T-cell (primary cell): ENCODE measurements around the gene RAP1GDS1. TPM values are rescaled to one million over a fixed set of nuclear protein-coding genes. Genes with fewer than 3 reads are reported as not detected.

ENCODE experiments used
- ATAC-seq, 4 experiments: fragments of 200-7000 bp in 3 of 4; fragments of 150-1000 bp in 1 of 4; cut with Tn5 transposase; replicated peaks in 1 of 4; 1 replicate in 3 of 4; 2 replicates in 1 of 4; pipeline ENCODE4 v1.10.0; 2021; ENCODE audit warnings: moderate library complexity in 3 of 4, mild to moderate bottlenecking in 2 of 4, moderate number of reproducible peaks in 1 of 4
- CTCF ChIA-PET, 2 donors: fragments of 300-600 bp; sonication (Branson Sonifier 250); formaldehyde crosslinking; loops; one replicate each; lab custom pipeline; 2022; ENCODE audit warnings: antibody characterized with exemption in 2 of 2; lab: Charles Lee
- POLR2A ChIA-PET, 2 donors: fragments of 300-600 bp; sonication (Branson Sonifier 250); formaldehyde crosslinking; loops; one replicate each; lab custom pipeline; 2022; ENCODE audit warnings: antibody characterized with exemption in 2 of 2; lab: Charles Lee
- DNase-seq, 35 experiments: peaks; one replicate each; pipeline versions ENCODE4 v3.0.0 to v3.0.0-alpha.2; 2013 to 2023
- H3K27ac ChIP-seq: one replicate; pipeline ENCODE4 v1.5.1; 2013; ENCODE audit warnings: low read length
- H3K27me3 ChIP-seq, 2 experiments: replicated peaks in 1 of 2; 1 replicate in 1 of 2; 2 replicates in 1 of 2; pipeline versions ENCODE4 v1.6.1 to v1.7.0; 2013; ENCODE audit warnings: low read length in 1 of 2, mixed read lengths in 1 of 2; ENCODE audit not compliant: control insufficient read depth in 2 of 2, insufficient read depth in 2 of 2; ENCODE audit errors: extremely low read depth in 1 of 2
- H3K36me3 ChIP-seq, 2 donors: 1 replicate in 1 of 2; 2 replicates in 1 of 2; pipeline versions ENCODE4 v1.6.1 to v1.7.0; 2013; ENCODE audit warnings: low read length in 1 of 2; ENCODE audit not compliant: control insufficient read depth in 2 of 2, insufficient read depth in 1 of 2; ENCODE audit errors: extremely low read depth in 1 of 2
- H3K4me1 ChIP-seq, 2 experiments: 1 replicate in 1 of 2; 2 replicates in 1 of 2; pipeline versions ENCODE4 v1.6.1 to v1.7.0; 2013; ENCODE audit warnings: low read length in 2 of 2, mixed read lengths in 1 of 2; ENCODE audit not compliant: insufficient read depth in 2 of 2, control insufficient read depth in 1 of 2; ENCODE audit errors: extremely low read depth in 1 of 2
- H3K4me3 ChIP-seq, 2 donors: 1 replicate in 1 of 2; 2 replicates in 1 of 2; pipeline versions ENCODE4 v1.5.1 to v1.7.0; 2013; ENCODE audit warnings: mild to moderate bottlenecking in 2 of 2, low read length in 1 of 2, moderate library complexity in 1 of 2; ENCODE audit not compliant: control insufficient read depth in 1 of 2; ENCODE audit errors: extremely low read depth in 1 of 2
- H3K9me3 ChIP-seq: 2 replicates; pipeline ENCODE4 v1.7.0; 2013
- H3K27ac Mint-ChIP-seq, 2 donors: one replicate each; pipeline ENCODE4 v1.8.0; 2020 to 2021; ENCODE audit warnings: mild to moderate bottlenecking in 2 of 2, mixed read lengths in 2 of 2
- H3K27me3 Mint-ChIP-seq, 2 donors: one replicate each; pipeline ENCODE4 v1.8.0; 2021 to 2022; ENCODE audit warnings: mixed read lengths in 2 of 2
- H3K36me3 Mint-ChIP-seq: one replicate; pipeline ENCODE4 v1.8.0; 2021; ENCODE audit warnings: mixed read lengths
- H3K4me1 Mint-ChIP-seq, 3 donors: one replicate each; pipeline ENCODE4 v1.8.0; 2020 to 2022; ENCODE audit warnings: mixed read lengths in 3 of 3, mild to moderate bottlenecking in 1 of 3
- H3K4me3 Mint-ChIP-seq, 3 donors: one replicate each; pipeline ENCODE4 v1.8.0; 2020 to 2022; ENCODE audit warnings: mild to moderate bottlenecking in 3 of 3, mixed read lengths in 3 of 3, moderate library complexity in 3 of 3
- H3K9me3 Mint-ChIP-seq, 3 donors: one replicate each; pipeline ENCODE4 v1.8.0; 2020 to 2022; ENCODE audit warnings: mixed read lengths in 3 of 3
- WGBS: methylation state at CpG from one replicate; pipeline ENCODE4 v1.1.5; 2013; ENCODE audit warnings: missing lambda C conversion rate; ENCODE audit not compliant: insufficient coverage; 5-methylcytosine and 5-hydroxymethylcytosine counted together
- total RNA-seq, 35 experiments: library from RNA in 6 of 35; stranded (reverse) in 6 of 35; fragments of 120-200 nt in 1 of 35; gene quantifications; one replicate each; pipeline versions ENCODE4 v1.2.1 to v1.2.4 and lab custom pipeline; 2013 to 2026

The RAP1GDS1 gene
- total RNA-seq, 5 donors from 2014 or later (not counting 1 experiment from before 2014, with no cell fraction given), result 37.6 to 43.8 (median 39.7) TPM

DNA sequence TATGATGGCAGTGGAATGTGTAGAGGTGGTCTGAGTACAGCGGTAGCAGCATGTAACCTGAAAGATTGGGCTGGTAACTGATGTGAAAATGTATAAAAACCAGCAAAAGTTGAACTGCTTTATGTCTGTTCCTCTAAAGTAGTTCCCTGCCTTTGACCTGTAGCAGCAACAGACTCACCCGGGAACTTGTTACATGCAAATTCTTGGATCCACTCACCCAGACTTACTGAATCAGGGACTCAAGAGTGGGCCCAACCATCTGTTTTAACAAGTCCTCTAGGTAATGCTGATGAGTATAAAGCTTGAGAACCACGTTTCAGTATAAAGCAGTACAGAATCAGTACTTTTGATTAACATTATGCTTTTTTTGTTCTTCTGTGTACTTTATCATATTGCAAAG lies 84.7 kb downstream of the RAP1GDS1 start:
- Mint-ChIP-seq H3K4me3 (no peak overlapping the region), H3K27me3 (no peaks in the 10 kb centered on the region), H3K9me3 (peaks cover 0 to 8% (median 0%) of the 10 kb centered on the region in 3 donors), H3K27ac (no peak overlapping the region), H3K36me3 (peaks cover 53% of the 10 kb centered on the region), H3K4me1 (peaks cover 2 to 10% (median 7%) of the 10 kb centered on the region in 3 donors)
- no peaks in the 10 kb centered on the region for H3K9me3 ChIP-seq
- no peak for ATAC-seq
- WGBS, result 100% methylated on average over 1 of the region's 3 CpGs
- H3K4me1 ChIP-seq, result no peaks in the 10 kb centered on the region
- peaks cover 0 to 12% of the 10 kb centered on the region in 2 donors for H3K36me3 ChIP-seq
- no peak for DNase-seq
- H3K27me3 ChIP-seq, result no peaks in the 10 kb centered on the region
- POLR2A ChIA-PET, result no interaction called here
- H3K4me3 ChIP-seq, result no peak overlapping the region
- no peak overlapping the region for H3K27ac ChIP-seq
- CTCF ChIA-PET, result no interaction called here

DNA sequence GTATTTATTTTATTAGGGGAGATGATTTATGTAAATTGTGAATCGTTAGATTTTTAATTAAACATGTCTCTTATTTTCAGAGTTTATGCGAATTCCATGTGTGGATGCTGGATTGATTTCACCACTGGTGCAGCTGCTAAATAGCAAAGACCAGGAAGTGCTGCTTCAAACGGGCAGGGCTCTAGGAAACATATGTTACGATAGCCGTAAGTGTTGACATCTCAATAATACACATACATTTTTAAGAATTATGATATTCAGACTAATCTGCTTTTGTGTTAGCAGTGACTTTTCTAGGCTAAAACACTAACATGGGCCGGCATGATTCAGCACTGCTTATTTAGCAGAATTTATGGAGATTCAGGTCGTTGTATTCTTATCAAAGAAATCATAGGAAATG lies 91.2 kb downstream of the RAP1GDS1 start:
- H3K4me1 ChIP-seq, result no peaks in the 10 kb centered on the region
- Mint-ChIP-seq H3K27ac (no peak overlapping the region), H3K4me1 (peaks cover 12 to 17% (median 13%) of the 10 kb centered on the region in 3 donors), H3K9me3 (peaks cover 0 to 8% (median 0%) of the 10 kb centered on the region in 3 donors), H3K36me3 (peaks cover 51% of the 10 kb centered on the region), H3K27me3 (no peaks in the 10 kb centered on the region), H3K4me3 (no peak overlapping the region)
- WGBS, result no CpG with 5 or more reads among the region's 7 CpGs
- DNase-seq (no peak), ATAC-seq (no peak)
- CTCF ChIA-PET, result no interaction called here
- no peak overlapping the region for H3K4me3 ChIP-seq
- H3K27ac ChIP-seq, result no peak overlapping the region
- H3K36me3 ChIP-seq, result peaks cover 0 to 4% of the 10 kb centered on the region in 2 donors
- no peaks in the 10 kb centered on the region for H3K9me3 ChIP-seq
- H3K27me3 ChIP-seq, result no peaks in the 10 kb centered on the region
- POLR2A ChIA-PET, result no interaction called here

DNA sequence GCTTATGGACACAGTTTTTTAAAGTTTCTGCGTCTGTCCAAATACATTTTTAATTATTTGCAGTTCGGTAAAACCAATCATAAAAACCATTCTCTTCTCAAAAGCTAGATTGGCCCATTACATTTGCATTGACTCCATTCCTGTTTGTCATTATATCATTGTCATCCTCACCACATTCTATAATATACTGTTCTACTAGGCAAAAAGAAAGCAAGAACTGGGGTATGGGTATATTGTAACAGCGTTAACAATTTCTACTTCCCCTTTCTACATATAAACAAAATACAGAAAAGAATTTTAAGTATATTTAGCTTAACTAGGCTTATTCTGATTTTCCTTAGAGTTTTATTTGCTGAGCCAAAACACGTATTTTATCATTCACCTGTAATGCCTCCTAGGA lies 91.8 kb downstream of the RAP1GDS1 start:
- H3K4me3 ChIP-seq, result no peak overlapping the region
- peaks cover 12 to 17% (median 13%) of the 10 kb centered on the region in 3 donors for H3K4me1 Mint-ChIP-seq
- no peak overlapping the region for H3K27ac Mint-ChIP-seq

DNA sequence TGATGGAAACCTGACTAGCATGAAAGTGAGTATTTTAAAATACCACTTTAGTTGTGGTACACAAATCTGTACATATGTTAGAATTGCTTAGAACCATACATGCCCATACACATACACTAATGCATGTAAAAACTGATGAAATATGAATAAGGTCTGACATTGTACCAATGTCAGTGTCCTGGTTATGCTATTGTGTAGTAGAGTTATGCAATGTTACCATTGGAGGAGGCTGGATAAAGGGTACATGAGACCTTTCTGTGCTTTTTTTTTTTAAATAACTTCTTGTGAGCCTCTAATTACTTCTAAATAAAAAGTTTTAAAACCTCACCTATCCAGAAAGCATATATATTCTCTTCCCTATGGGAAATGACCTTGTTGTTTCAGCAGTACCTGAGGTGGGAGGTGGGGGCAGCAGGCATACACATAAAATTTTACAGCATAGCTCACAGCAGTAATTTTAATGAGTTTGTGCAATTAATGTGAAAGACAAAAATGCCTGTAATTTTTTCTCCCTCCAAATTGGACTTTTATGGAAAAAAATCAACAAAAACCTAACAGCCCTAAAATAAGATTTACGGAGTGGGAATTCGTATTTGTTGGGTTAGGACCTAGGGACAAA lies 97.6 kb downstream of the RAP1GDS1 start:
- peaks cover 5 to 11% (median 11%) of the 10 kb centered on the region in 3 donors for H3K4me1 Mint-ChIP-seq
- ATAC-seq (no peak), DNase-seq (no peak)
- H3K27ac Mint-ChIP-seq, result no peak overlapping the region
- Histone ChIP-seq H3K9me3 (no peaks in the 10 kb centered on the region), H3K4me1 (no peaks in the 10 kb centered on the region), H3K4me3 (no peak overlapping the region), H3K27me3 (no peaks in the 10 kb centered on the region), H3K27ac (no peak overlapping the region), H3K36me3 (peaks cover 0 to 4% of the 10 kb centered on the region in 2 donors)
- ChIA-PET CTCF (no interaction called here), POLR2A (no interaction called here)
- no peak overlapping the region for H3K4me3 Mint-ChIP-seq
- peaks cover 41% of the 10 kb centered on the region for H3K36me3 Mint-ChIP-seq
- WGBS, result no CpG with 5 or more reads among the region's 2 CpGs
- H3K27me3 Mint-ChIP-seq, result no peaks in the 10 kb centered on the region
- peaks cover 0 to 4% (median 4%) of the 10 kb centered on the region in 3 donors for H3K9me3 Mint-ChIP-seq

More for the DNA sequence above, 91.8 kb downstream of the RAP1GDS1 start:
- ATAC-seq, result no peak
- no peak overlapping the region for H3K4me3 Mint-ChIP-seq
- POLR2A ChIA-PET, result interaction anchor here in 1 of 2 donors (0.8 kb wide), 1 partner anchor 20 kb away, joined by 8 read pairs; no protein-coding TSS in a partner anchor
- DNase-seq, result no peak
- Histone ChIP-seq H3K9me3 (no peaks in the 10 kb centered on the region), H3K27me3 (no peaks in the 10 kb centered on the region), H3K4me1 (no peaks in the 10 kb centered on the region), H3K27ac (no peak overlapping the region), H3K36me3 (peaks cover 0 to 4% of the 10 kb centered on the region in 2 donors)
- H3K9me3 Mint-ChIP-seq, result peaks cover 0 to 8% (median 0%) of the 10 kb centered on the region in 3 donors
- peaks cover 45% of the 10 kb centered on the region for H3K36me3 Mint-ChIP-seq
- CTCF ChIA-PET, result no interaction called here
- no CpG with 5 or more reads among the region's 4 CpGs for WGBS
- H3K27me3 Mint-ChIP-seq, result no peaks in the 10 kb centered on the region

DNA sequence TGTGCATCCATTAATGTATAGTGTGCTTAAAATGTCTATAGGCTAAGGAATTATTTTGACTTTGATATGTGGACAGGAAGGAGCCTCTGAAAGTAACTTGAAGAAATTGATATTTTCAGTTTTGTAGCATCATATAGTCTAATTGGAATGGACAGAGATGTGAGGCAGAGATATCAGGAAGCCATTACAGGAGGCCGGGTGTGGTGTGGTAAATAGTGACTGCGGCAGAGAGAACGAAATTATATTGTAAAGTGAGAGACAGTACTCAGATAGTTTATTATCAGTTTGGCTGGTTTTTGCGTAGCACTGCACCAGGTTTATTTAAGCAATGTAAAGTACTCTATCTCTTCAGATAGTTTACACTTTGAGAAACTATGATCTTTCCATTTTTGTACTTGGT lies 98.5 kb downstream of the RAP1GDS1 start:
- Mint-ChIP-seq H3K9me3 (peaks cover 3 to 4% (median 4%) of the 10 kb centered on the region in 3 donors), H3K4me3 (no peak overlapping the region), H3K36me3 (peaks cover 49% of the 10 kb centered on the region), H3K27ac (no peak overlapping the region), H3K27me3 (no peaks in the 10 kb centered on the region), H3K4me1 (peaks cover 5 to 11% (median 11%) of the 10 kb centered on the region in 3 donors)
- 100% methylated on average over 2 of the region's 4 CpGs for whole genome bisulfite sequencing
- Histone ChIP-seq H3K27me3 (no peaks in the 10 kb centered on the region), H3K27ac (no peak overlapping the region), H3K4me1 (no peaks in the 10 kb centered on the region), H3K9me3 (no peaks in the 10 kb centered on the region), H3K4me3 (no peak overlapping the region), H3K36me3 (peaks cover 0 to 4% of the 10 kb centered on the region in 2 donors)
- DNase-seq, result no peak
- POLR2A ChIA-PET, result no interaction called here
- CTCF ChIA-PET, result no interaction called here
- no peak for ATAC-seq

DNA sequence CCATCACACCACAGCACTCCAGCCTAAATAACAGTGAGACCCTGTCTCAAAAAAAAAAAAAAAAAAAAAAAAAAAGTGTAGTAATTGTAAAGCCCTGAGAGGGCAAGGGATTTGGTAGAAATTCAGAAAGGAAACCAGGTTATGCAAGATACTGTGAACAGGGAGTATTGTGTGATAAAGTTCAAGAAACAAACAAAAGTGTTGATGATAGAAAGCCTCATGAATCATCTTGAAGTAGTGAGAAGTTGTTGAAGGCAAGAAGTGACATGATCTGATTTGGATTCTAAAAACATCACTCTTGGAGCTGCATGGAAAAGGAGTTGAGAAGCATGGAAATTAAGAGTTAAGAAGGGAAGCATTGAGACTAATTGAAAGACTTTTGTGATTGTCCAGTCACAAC lies 102.2 kb downstream of the RAP1GDS1 start:
- peaks cover 5 to 10% (median 7%) of the 10 kb centered on the region in 3 donors for H3K4me1 Mint-ChIP-seq
- no peaks in the 10 kb centered on the region for H3K9me3 ChIP-seq
- DNase-seq, result no peak
- no peaks in the 10 kb centered on the region for H3K27me3 ChIP-seq
- CTCF ChIA-PET, result no interaction called here
- POLR2A ChIA-PET, result interaction anchor here in 1 of 2 donors (0.7 kb wide), 1 partner anchor 79 kb away, joined by 4 read pairs; no protein-coding TSS in a partner anchor
- no peaks in the 10 kb centered on the region for H3K27me3 Mint-ChIP-seq
- H3K36me3 ChIP-seq, result peaks cover 4 to 8% of the 10 kb centered on the region in 2 donors
- H3K9me3 Mint-ChIP-seq, result peaks cover 10 to 26% (median 19%) of the 10 kb centered on the region in 3 donors
- H3K36me3 Mint-ChIP-seq, result peaks cover 69% of the 10 kb centered on the region
- H3K4me3 Mint-ChIP-seq, result no peak overlapping the region
- H3K4me1 ChIP-seq, result no peaks in the 10 kb centered on the region
- H3K27ac ChIP-seq, result no peak overlapping the region
- ATAC-seq, result no peak
- H3K27ac Mint-ChIP-seq, result no peak overlapping the region
- H3K4me3 ChIP-seq, result no peak overlapping the region
